PC-9 (cell line): ENCODE measurements around the gene STRN3.

Source experiments
- CTCF ChIP-seq: fragments of 200-600 bp; sonication (generic); conservative IDR thresholded peaks from 2 replicates; pipeline ENCODE4 v1.6.1; 2017; ENCODE audit warnings: mixed run types, antibody characterized with exemption, mild to moderate bottlenecking, moderate library complexity
- EZH2 ChIP-seq: fragments of 200-600 bp; sonication (generic); IDR thresholded peaks from 2 replicates; pipeline ENCODE4 v1.8.0; 2017; ENCODE audit warnings: antibody characterized with exemption, low read depth

GRCh38 chr14:31043379-31043778 is 17.2 kb upstream of the STRN3 start:
- TF ChIP-seq CTCF (no peak), EZH2 (no peak)
